IMR-90 (cell line): Measurements from ENCODE around the gene CDR2L. TPM values are rescaled to one million over a fixed set of nuclear protein-coding genes. Genes with fewer than 3 reads are reported as not detected.

Source experiments
- ATAC-seq: fragments of 200-7000 bp; cut with Tn5 transposase; 2 replicates; pipeline ENCODE4 v1.9.1; 2020; ENCODE audit warnings: low read depth, mild to moderate bottlenecking, moderate library complexity
- BruUV-seq: library from RNA; stranded (reverse); fragments of 400-500 nt; replicated peaks from 2 replicates; lab custom pipeline; 2021; lab: Mats Ljungman, UMichigan
- CTCF ChIA-PET: fragments of 300-600 bp; formaldehyde crosslinking; extraction: SDS; loops from one replicate; lab custom pipeline; 2021; ENCODE audit warnings: antibody characterized with exemption; lab: Yijun Ruan, JAX
- POLR2A ChIA-PET: fragments of 300-600 bp; sonication (Branson Sonifier 250); formaldehyde crosslinking; loops from one replicate; lab custom pipeline; 2022; ENCODE audit warnings: antibody characterized with exemption; ENCODE audit not compliant: unreplicated experiment; lab: Charles Lee
- DNase-seq: peaks from one replicate; pipeline ENCODE4 v3.0.0; 2013
- H2AFZ ChIP-seq: replicated peaks from 2 replicates; pipeline ENCODE3; 2013; ENCODE audit warnings: low read length, mild to moderate bottlenecking; ENCODE audit not compliant: poor library complexity
- H2AK5ac ChIP-seq: 2 replicates; pipeline ENCODE4 v1.6.1; 2013; ENCODE audit warnings: low read depth, low read length, inconsistent platforms
- H2AK9ac ChIP-seq: replicated peaks from 2 replicates; pipeline ENCODE3; 2013; ENCODE audit warnings: mild to moderate bottlenecking, low read depth, low read length, moderate library complexity; ENCODE audit not compliant: poor library complexity
- H2BK120ac ChIP-seq: 2 replicates; pipeline ENCODE4 v1.6.1; 2013; ENCODE audit warnings: low read depth, low read length, inconsistent platforms
- H2BK15ac ChIP-seq: 3 replicates; pipeline ENCODE4 v1.6.1; 2013; ENCODE audit warnings: low read depth, low read length, inconsistent platforms
- H2BK20ac ChIP-seq: 2 replicates; pipeline ENCODE4 v1.6.1; 2013; ENCODE audit warnings: low read depth, mild to moderate bottlenecking, inconsistent platforms, low read length, moderate library complexity
- H2BK5ac ChIP-seq: 2 replicates; pipeline ENCODE4 v1.6.1; 2013; ENCODE audit warnings: mild to moderate bottlenecking, low read depth, low read length, inconsistent platforms; ENCODE audit not compliant: poor library complexity, severe bottlenecking
- H3K14ac ChIP-seq: replicated peaks from 2 replicates; pipeline ENCODE4 v1.6.1; 2013; ENCODE audit warnings: low read depth, low read length, inconsistent platforms
- H3K18ac ChIP-seq: 2 replicates; pipeline ENCODE4 v1.6.1; 2013; ENCODE audit warnings: low read depth, low read length, control low read depth
- H3K23ac ChIP-seq: 2 replicates; pipeline ENCODE4 v1.6.1; 2013; ENCODE audit warnings: low read depth, low read length, inconsistent platforms
- H3K27ac ChIP-seq: 2 replicates; pipeline ENCODE4 v1.5.1; 2013; ENCODE audit warnings: mild to moderate bottlenecking, control low read depth, low read length; ENCODE audit not compliant: insufficient read depth
- H3K27me3 ChIP-seq: 2 replicates; pipeline ENCODE4 v1.6.1; 2013; ENCODE audit warnings: low read length; ENCODE audit not compliant: control insufficient read depth, insufficient read depth
- H3K36me3 ChIP-seq: 2 replicates; pipeline ENCODE4 v1.6.1; 2013; ENCODE audit warnings: low read length, mixed read lengths; ENCODE audit not compliant: control insufficient read depth, insufficient read depth
- H3K4ac ChIP-seq: 2 replicates; pipeline ENCODE4 v1.6.1; 2013; ENCODE audit warnings: low read depth, low read length, inconsistent platforms
- H3K4me1 ChIP-seq: 2 replicates; pipeline ENCODE4 v1.6.1; 2013; ENCODE audit warnings: low read length, mixed read lengths; ENCODE audit not compliant: control insufficient read depth, insufficient read depth
- H3K4me2 ChIP-seq: 2 replicates; pipeline ENCODE4 v1.6.1; 2013; ENCODE audit warnings: low read depth, mild to moderate bottlenecking, control low read depth, low read length, moderate library complexity
- H3K4me3 ChIP-seq: 2 replicates; pipeline ENCODE4 v1.5.1; 2013; ENCODE audit warnings: low read depth, mild to moderate bottlenecking, control low read depth, low read length, moderate library complexity; ENCODE audit not compliant: insufficient read depth
- H3K56ac ChIP-seq: 2 replicates; pipeline ENCODE4 v1.6.1; 2013; ENCODE audit warnings: low read length, inconsistent platforms; ENCODE audit not compliant: insufficient read depth; ENCODE audit errors: extremely low read depth
- H3K79me1 ChIP-seq, 2 experiments: 2 replicates each; pipeline ENCODE4 v1.6.1; 2013; ENCODE audit warnings: low read length in 2 of 2, inconsistent platforms in 1 of 2, low read depth in 1 of 2
- H3K9ac ChIP-seq: 2 replicates; pipeline ENCODE4 v1.6.1; 2013; ENCODE audit warnings: low read depth, low read length, control low read depth
- H3K9me1 ChIP-seq: 2 replicates; pipeline ENCODE4 v1.6.1; 2013; ENCODE audit warnings: low read length, inconsistent platforms; ENCODE audit not compliant: insufficient read depth
- H3K9me3 ChIP-seq: 2 replicates; pipeline ENCODE4 v1.6.1; 2013; ENCODE audit warnings: low read length; ENCODE audit not compliant: control insufficient read depth, insufficient read depth
- H4K20me1 ChIP-seq: 2 replicates; pipeline ENCODE4 v1.6.1; 2013; ENCODE audit warnings: low read length, inconsistent platforms; ENCODE audit not compliant: insufficient read depth
- H4K5ac ChIP-seq: 2 replicates; pipeline ENCODE4 v1.6.1; 2013; ENCODE audit warnings: mild to moderate bottlenecking, low read depth, low read length, control low read depth
- H4K8ac ChIP-seq, 2 experiments: 2 replicates each; pipeline ENCODE4 v1.6.1; 2013; ENCODE audit warnings: low read depth in 2 of 2, low read length in 2 of 2, control low read depth in 1 of 2, inconsistent platforms in 1 of 2
- H4K91ac ChIP-seq: 2 replicates; pipeline ENCODE4 v1.6.1; 2013; ENCODE audit warnings: low read depth, low read length, inconsistent platforms; ENCODE audit not compliant: insufficient read depth
- CEBPB ChIP-seq: IDR thresholded peaks from 2 replicates; pipeline ENCODE4 v1.6.1; 2012; ENCODE audit warnings: low read depth, low read length, improper control_type of control experiment
- CHD1 ChIP-seq: IDR thresholded peaks from 2 replicates; pipeline ENCODE4 v1.6.1; 2012; ENCODE audit warnings: low read depth, low read length, improper control_type of control experiment
- CTCF ChIP-seq: conservative IDR thresholded peaks from 2 replicates; pipeline ENCODE4 v1.5.1; 2012; ENCODE audit warnings: mild to moderate bottlenecking, low read depth, low read length, improper control_type of control experiment
- FOS ChIP-seq: fragments of 150-350 bp; IDR thresholded peaks from 2 replicates; pipeline ENCODE4 v1.6.1; 2016; ENCODE audit warnings: low read depth, low read length
- MAFK ChIP-seq: IDR thresholded peaks from 2 replicates; pipeline ENCODE4 v1.6.1; 2012; ENCODE audit warnings: low read depth, low read length, improper control_type of control experiment
- MAZ ChIP-seq: IDR thresholded peaks from 2 replicates; pipeline ENCODE4 v1.6.1; 2012; ENCODE audit warnings: low read depth, mild to moderate bottlenecking, low read length, improper control_type of control experiment, moderate library complexity, borderline replicate concordance
- MXI1 ChIP-seq: IDR thresholded peaks from 2 replicates; pipeline ENCODE4 v1.6.1; 2012; ENCODE audit warnings: low read depth, mild to moderate bottlenecking, low read length, moderate library complexity, borderline replicate concordance
- NFE2L2 ChIP-seq: fragments of 150-350 bp; IDR thresholded peaks from 2 replicates; pipeline ENCODE4 v1.6.1; 2016; ENCODE audit warnings: low read depth, mild to moderate bottlenecking, low read length
- POLR2A ChIP-seq: IDR thresholded peaks from 2 replicates; pipeline ENCODE4 v1.6.1; 2012; ENCODE audit warnings: mild to moderate bottlenecking, low read depth, low read length
- RAD21 ChIP-seq: IDR thresholded peaks from 2 replicates; pipeline ENCODE4 v1.6.1; 2012; ENCODE audit warnings: low read length, improper control_type of control experiment
- RCOR1 ChIP-seq: IDR thresholded peaks from 2 replicates; pipeline ENCODE4 v1.6.1; 2012; ENCODE audit warnings: mild to moderate bottlenecking, low read length, improper control_type of control experiment; ENCODE audit not compliant: insufficient replicate concordance
- RFX5 ChIP-seq: IDR thresholded peaks from 2 replicates; pipeline ENCODE4 v1.8.0; 2012; ENCODE audit warnings: low read depth, mild to moderate bottlenecking, low read length, moderate library complexity
- SMC3 ChIP-seq: fragments of 150-350 bp; IDR thresholded peaks from 2 replicates; pipeline ENCODE4 v1.6.1; 2016; ENCODE audit warnings: low read depth, mild to moderate bottlenecking, antibody characterized with exemption, low read length, moderate library complexity
- USF2 ChIP-seq: fragments of 150-350 bp; IDR thresholded peaks from 2 replicates; pipeline ENCODE4 v1.6.1; 2017; ENCODE audit warnings: mild to moderate bottlenecking, antibody characterized with exemption, low read length, low read depth
- WGBS, 2 experiments: methylation state at CpG; one replicate each; pipeline versions ENCODE4 v1.1.5 to v1.1.7; 2013; ENCODE audit warnings: missing lambda C conversion rate in 2 of 2; ENCODE audit not compliant: insufficient read length in 1 of 2; ENCODE audit errors: extremely low coverage in 2 of 2; 5-methylcytosine and 5-hydroxymethylcytosine counted together
- dilution Hi-C: fragments of 300-500 bp; cut with HindIII; formaldehyde crosslinking; loops from one replicate; pipeline ENCODE4 v1.14.3; 2018; ENCODE audit warnings: low sequenced_read_pairs; ENCODE audit not compliant: unreplicated experiment
- in situ Hi-C: fragments of 300-500 bp; cut with MboI; formaldehyde crosslinking; loops from 3 replicates; pipeline ENCODE4 v1.14.3; 2019; ENCODE audit warnings: low sequenced_read_pairs, inconsistent platforms, mixed read lengths
- intact Hi-C: fragments of 100-400 bp; cut with micrococcal nuclease; formaldehyde crosslinking; loops from 2 replicates; pipeline ENCODE4 v1.10.0; 2022
- polyA plus RNA-seq, 3 experiments: library from polyadenylated mRNA; depleted of rRNA; stranded (reverse); fragments of >200 nt; gene quantifications; 2 replicates each; pipeline ENCODE4 v1.2.3, GENCODE V29; 2012; ENCODE audit warnings: low replicate concordance in 1 of 3
- total RNA-seq: library from RNA; depleted of rRNA; stranded (reverse); fragments of >200 nt; gene quantifications from 2 replicates; pipeline ENCODE4 v1.2.3, GENCODE V29; 2012
- TF ChIP-seq, protein P1 (sequence below): fragments of 150-350 bp; IDR thresholded peaks from 2 replicates; pipeline ENCODE4 v1.6.1; 2016; ENCODE audit warnings: low read depth, mild to moderate bottlenecking, low read length, moderate library complexity, borderline replicate concordance

CDR2L gene
- total and polyA plus RNA-seq, 2 of the 4 experiments (the other 2 are of a cell fraction), result 5.7 to 18.9 TPM

DNA sequence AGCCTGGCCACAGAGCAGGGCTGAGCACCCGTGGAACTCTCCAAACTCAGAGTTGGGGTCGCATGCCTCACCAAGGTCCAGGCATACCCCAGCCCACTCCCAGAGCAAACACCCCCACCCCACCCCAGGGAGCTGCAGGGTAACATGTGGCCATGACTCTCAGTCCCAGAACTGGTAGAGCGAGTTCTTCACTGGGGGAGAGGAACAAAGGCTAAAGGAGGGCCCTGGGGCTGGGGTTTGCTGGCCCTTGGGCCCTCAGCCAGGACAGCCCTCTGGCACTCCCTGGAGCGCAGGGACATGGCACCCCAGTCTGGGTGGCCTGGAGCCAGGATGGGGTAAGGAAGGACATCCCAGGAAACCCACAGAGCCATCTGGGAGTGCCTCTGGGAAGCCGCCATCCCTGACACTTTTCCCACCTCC, 19.1 kb upstream of the CDR2L start:
- H2BK20ac ChIP-seq, result no peak overlapping the region
- H3K27me3 ChIP-seq, result peaks cover 36% of the 10 kb centered on the region
- no peak overlapping the region for H3K9ac ChIP-seq
- no peak overlapping the region for H3K4me3 ChIP-seq
- H2AFZ ChIP-seq, result no peak overlapping the region
- H3K14ac ChIP-seq, result no peak overlapping the region
- H3K4me2 ChIP-seq, result no peak overlapping the region
- H2BK5ac ChIP-seq, result no peak overlapping the region
- DNase-seq (no peak), ATAC-seq (no peak)
- TF ChIP-seq MXI1 (no peak), FOS (no peak), CHD1 (no peak), POLR2A (no peak), NFE2L2 (no peak), CEBPB (no peak), SMC3 (no peak), MAFK (no peak), RCOR1 (no peak), CTCF (no peak), USF2 (no peak), RFX5 (no peak), RAD21 (no peak), MAZ (no peak)
- TF ChIP-seq, protein P1, sequence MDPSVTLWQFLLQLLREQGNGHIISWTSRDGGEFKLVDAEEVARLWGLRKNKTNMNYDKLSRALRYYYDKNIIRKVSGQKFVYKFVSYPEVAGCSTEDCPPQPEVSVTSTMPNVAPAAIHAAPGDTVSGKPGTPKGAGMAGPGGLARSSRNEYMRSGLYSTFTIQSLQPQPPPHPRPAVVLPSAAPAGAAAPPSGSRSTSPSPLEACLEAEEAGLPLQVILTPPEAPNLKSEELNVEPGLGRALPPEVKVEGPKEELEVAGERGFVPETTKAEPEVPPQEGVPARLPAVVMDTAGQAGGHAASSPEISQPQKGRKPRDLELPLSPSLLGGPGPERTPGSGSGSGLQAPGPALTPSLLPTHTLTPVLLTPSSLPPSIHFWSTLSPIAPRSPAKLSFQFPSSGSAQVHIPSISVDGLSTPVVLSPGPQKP, result no peak
- H3K27ac ChIP-seq, result no peak overlapping the region
- no peak overlapping the region for H4K5ac ChIP-seq
- no peak overlapping the region for H4K8ac ChIP-seq
- H2AK9ac ChIP-seq, result no peak overlapping the region
- H3K18ac ChIP-seq, result no peak overlapping the region
- BruUV-seq, result no TSS peak
- POLR2A ChIA-PET, result no interaction called here
- H3K9me1 ChIP-seq, result no peaks in the 10 kb centered on the region
- no peak overlapping the region for H3K56ac ChIP-seq
- H3K79me1 ChIP-seq, result no peaks in the 10 kb centered on the region
- no peak overlapping the region for H2BK15ac ChIP-seq
- no peak overlapping the region for H3K4ac ChIP-seq
- no peak overlapping the region for H4K91ac ChIP-seq
- intact Hi-C loops, result no loop called here
- H3K4me1 ChIP-seq, result 0 out of 2 replicates have a peak, but pooled peaks cover 2% of the 10 kb centered on the region
- no CpG with 5 or more reads among the region's 5 CpGs for WGBS, 2 experiments
- CTCF ChIA-PET, result interaction anchor here (0.8 kb wide), 1 partner anchor 10 kb away, joined by 4 read pairs; no protein-coding TSS in a partner anchor
- no peak overlapping the region for H2AK5ac ChIP-seq
- H2BK120ac ChIP-seq, result no peak overlapping the region
- no peak overlapping the region for H3K23ac ChIP-seq
- no peaks in the 10 kb centered on the region for H3K9me3 ChIP-seq
- dilution Hi-C loops, result no loop called here
- no peaks in the 10 kb centered on the region for H4K20me1 ChIP-seq
- no peaks in the 10 kb centered on the region for H3K36me3 ChIP-seq
- in situ Hi-C loops, result loop anchor here (10.0 kb wide), 1 partner anchor 236 kb away; the partner anchor contains the start of gene NUP85
